T47D (cell line): ENCODE data around the gene KMT5C.

Source experiments
- DNase-seq, 2 experiments: peaks; one replicate each; pipeline versions ENCODE4 v3.0.0 to v3.0.0-alpha.2; 2011 to 2012; ENCODE audit warnings: low read depth in 1 of 2, low spot score in 1 of 2
- JUND ChIP-seq: IDR thresholded peaks from 2 replicates; pipeline ENCODE4 v1.6.1; 2012; ENCODE audit warnings: low read depth
- in situ Hi-C: cut with HindIII; loops from 2 replicates; pipeline ENCODE4 v1.10.0; 2016; ENCODE audit warnings: low sequenced_read_pairs, low pct_unique_long_range_greater_than_20kb

The KMT5C gene

GRCh38 chr19:55391702-55392615 is 52.3 kb downstream of the KMT5C start:
- in situ Hi-C loops, result no loop called here
- no peak for DNase-seq
- no peak for TF ChIP-seq JUND

- in situ Hi-C loops, result no loop called here
- no peak for TF ChIP-seq JUND
- DNase-seq, result no peak
Observed at GRCh38 chr19:55392820-55393761, 53.4 kb downstream of the KMT5C start.
